GM18505 (cell line): ENCODE results near the gene ACSM4.
"Not testable (repeated sequence)": the region's sequence is repeated elsewhere in the genome, so short reads cannot be mapped to it uniquely, and the experiment has no call there.

Experiments
- ATAC-seq: cut with Tn5 transposase; IDR thresholded peaks from one replicate; pipeline ENCODE4 v1.9.1; 2021; ENCODE audit not compliant: unreplicated experiment
- POLR2A ChIP-seq: IDR thresholded peaks from 4 replicates; pipeline ENCODE4 v1.6.1; 2011; ENCODE audit warnings: borderline replicate concordance; ENCODE audit not compliant: insufficient read depth, insufficient read length; ENCODE audit errors: extremely low read depth

Gene ACSM4

GRCh38 chr12:7302266-7302986 lies 1.4 kb upstream of the ACSM4 start:
- no peak for TF ChIP-seq POLR2A
- no peak for ATAC-seq

GRCh38 chr12:7303230-7303629 lies 642 bp upstream of the ACSM4 start:
- ATAC-seq = no peak
- no peak for TF ChIP-seq POLR2A

GRCh38 chr12:7304456-7304855 lies 584 bp downstream of the ACSM4 start:
- TF ChIP-seq POLR2A = no peak
- ATAC-seq = no peak

GRCh38 chr12:7310070-7310469 lies 6.2 kb downstream of the ACSM4 start:
- no peak for ATAC-seq
- TF ChIP-seq POLR2A = no peak

GRCh38 chr12:7319930-7320329 lies 16.1 kb downstream of the ACSM4 start:
- no peak for ATAC-seq
- no peak for TF ChIP-seq POLR2A

- no peak for TF ChIP-seq POLR2A
- ATAC-seq = no peak
Measured at GRCh38 chr12:7321624-7322023, 17.8 kb downstream of the ACSM4 start.

GRCh38 chr12:7322599-7322998 lies 18.7 kb downstream of the ACSM4 start:
- TF ChIP-seq POLR2A = no peak
- no peak for ATAC-seq

- no peak for ATAC-seq
- TF ChIP-seq POLR2A = no peak
Measured at GRCh38 chr12:7324176-7324575, 20.3 kb downstream of the ACSM4 start.

GRCh38 chr12:7327918-7328317 lies 24.0 kb downstream of the ACSM4 start:
- no peak for TF ChIP-seq POLR2A
- ATAC-seq = no peak

- not testable (repeated sequence) for ATAC-seq
Measured at GRCh38 chr12:7337790-7338189, 33.9 kb downstream of the ACSM4 start.

GRCh38 chr12:7339675-7340074 lies 35.8 kb downstream of the ACSM4 start:
- ATAC-seq = no peak
- no peak for TF ChIP-seq POLR2A

GRCh38 chr12:7344833-7345606 lies 41.1 kb downstream of the ACSM4 start:
- ATAC-seq = no peak
- no peak for TF ChIP-seq POLR2A

GRCh38 chr12:7346551-7347225 lies 42.8 kb downstream of the ACSM4 start:
- TF ChIP-seq POLR2A = no peak

GRCh38 chr12:7349418-7349817 lies 45.5 kb downstream of the ACSM4 start:
- no peak for TF ChIP-seq POLR2A
- ATAC-seq = no peak

More at GRCh38 chr12:7346551-7347225, 42.8 kb downstream of the ACSM4 start:
- ATAC-seq = no peak

GRCh38 chr12:7351177-7351576 lies 47.3 kb downstream of the ACSM4 start:
- no peak for ATAC-seq
- TF ChIP-seq POLR2A = no peak

- TF ChIP-seq POLR2A = no peak
- ATAC-seq = no peak
Measured at GRCh38 chr12:7352661-7353060, 48.8 kb downstream of the ACSM4 start.
